ENCODE measurements around the gene RPS21. TPM values are rescaled to one million over a fixed set of nuclear protein-coding genes. Genes with fewer than 3 reads are reported as not detected.

The RPS21 gene
- total RNA-seq, 1 experiment from 2014 or later: 1,761 TPM

GRCh38 chr20:62358171-62359042 is 28.5 kb upstream of the RPS21 start:
- H3K27me3 ChIP-seq (ENCODE audit: control insufficient read depth, insufficient read depth, low read length): no peaks in the 10 kb centered on the region
- intact Hi-C loops (cut with micrococcal nuclease; ENCODE audit: unreplicated experiment) (no loop called here), in situ Hi-C loops (cut with HindIII; ENCODE audit: low pct_unique_long_range_greater_than_20kb, low sequenced_read_pairs) (no loop called here)
- no peak for TF ChIP-seq SIN3A (IDR thresholded peaks at IDR 0.05; ENCODE audit: borderline replicate concordance, insufficient read depth, low read depth, low read length)
- no peak for TF ChIP-seq TCF7L2 (IDR thresholded peaks at IDR 0.05; ENCODE audit: low read depth, low read length)
- TF ChIP-seq POLR2AphosphoS5 (IDR thresholded peaks at IDR 0.05; ENCODE audit: low read depth, low read length): no peak; the same call in 1 of the 2 replicates
- no peak for TF ChIP-seq CTCF (IDR thresholded peaks at IDR 0.05)
- no peak for TF ChIP-seq REST (IDR thresholded peaks at IDR 0.05; ENCODE audit: insufficient read depth in 1 of 2, low read depth in 2 of 2, low read length in 1 of 2)
- H3K4me1 ChIP-seq (ENCODE audit: control insufficient read depth, insufficient read depth, low read length): peaks cover 92% of the 10 kb centered on the region
- H3K27ac ChIP-seq (ENCODE audit: low read length): peak overlapping the region; percentile 93
- ATAC-seq (peak; percentile 7), DNase-seq (ENCODE audit: low read depth, low spot score) (no peak)
- no TSS peak for BruUV-seq (replicated peaks)
- ChIA-PET POLR2A (interaction anchor here (0.8 kb wide), 1 partner anchor 21 kb away, joined by 4 read pairs; no protein-coding TSS in a partner anchor), CTCF (interaction anchor here (0.6 kb wide), 1 partner anchor 114 kb away, joined by 5 read pairs; no protein-coding TSS in a partner anchor)
- peak overlapping the region in 1 of 2 experiments; percentile 32; a peak in 2 of 4 replicates for H3K4me3 ChIP-seq (ENCODE audit: low read depth in 2 of 2, low read length in 2 of 2)
- H3K36me3 ChIP-seq (ENCODE audit: control insufficient read depth, insufficient read depth, low read length): no peaks in the 10 kb centered on the region
- H3K9me3 ChIP-seq (ENCODE audit: control insufficient read depth, insufficient read depth, low read depth, low read length): no peaks in the 10 kb centered on the region

GRCh38 chr20:62359043-62359490 is 27.8 kb upstream of the RPS21 start:
- in situ Hi-C loops (cut with HindIII; ENCODE audit: low pct_unique_long_range_greater_than_20kb, low sequenced_read_pairs) (no loop called here), intact Hi-C loops (cut with micrococcal nuclease; ENCODE audit: unreplicated experiment) (no loop called here)
- CTCF ChIA-PET: no interaction called here
- BruUV-seq (replicated peaks): no TSS peak
- H3K36me3 ChIP-seq (ENCODE audit: control insufficient read depth, insufficient read depth, low read length): no peaks in the 10 kb centered on the region
- H3K4me3 ChIP-seq (ENCODE audit: low read depth in 2 of 2, low read length in 2 of 2): peak overlapping the region in 1 of 2 experiments; percentile 32; a peak in 1 of 4 replicates
- H3K9me3 ChIP-seq (ENCODE audit: control insufficient read depth, insufficient read depth, low read depth, low read length): no peaks in the 10 kb centered on the region
- ATAC-seq (peak; percentile 3), DNase-seq (ENCODE audit: low read depth, low spot score) (no peak)
- TF ChIP-seq POLR2AphosphoS5 (IDR thresholded peaks at IDR 0.05; ENCODE audit: low read depth, low read length) (no peak; the same call in 1 of the 2 replicates), SIN3A (IDR thresholded peaks at IDR 0.05; ENCODE audit: borderline replicate concordance, insufficient read depth, low read depth, low read length) (no peak), CTCF (IDR thresholded peaks at IDR 0.05) (no peak), TCF7L2 (IDR thresholded peaks at IDR 0.05; ENCODE audit: low read depth, low read length) (no peak), REST (IDR thresholded peaks at IDR 0.05; ENCODE audit: insufficient read depth in 1 of 2, low read depth in 2 of 2, low read length in 1 of 2) (no peak)
- no peaks in the 10 kb centered on the region for H3K27me3 ChIP-seq (ENCODE audit: control insufficient read depth, insufficient read depth, low read length)
- H3K27ac ChIP-seq (ENCODE audit: low read length): peak overlapping the region; percentile 93
- POLR2A ChIA-PET: interaction anchor here (0.8 kb wide), 1 partner anchor 20 kb away, joined by 4 read pairs; no protein-coding TSS in a partner anchor
- H3K4me1 ChIP-seq (ENCODE audit: control insufficient read depth, insufficient read depth, low read length): peaks cover 92% of the 10 kb centered on the region
